Lung (tissue), 12 donors: ENCODE data around the gene NPHS1. TPM values are rescaled to one million over a fixed set of nuclear protein-coding genes. Genes with fewer than 3 reads are reported as not detected.

Source experiments
- ATAC-seq: fragments of 200-7000 bp; cut with Tn5 transposase; one replicate; pipeline ENCODE4 v1.9.1; 2020; ENCODE audit warnings: moderate number of reproducible peaks; ENCODE audit not compliant: insufficient read depth, low FRiP score
- DNase-seq, 3 donors: peaks; one replicate each; pipeline ENCODE4 v3.0.0-alpha.2; 2013 to 2017
- H3K27ac ChIP-seq, 2 donors: one replicate each; pipeline ENCODE4 v1.5.1; 2013; ENCODE audit warnings: mild to moderate bottlenecking in 2 of 2, moderate library complexity in 2 of 2, control low read depth in 1 of 2, inconsistent platforms in 1 of 2, low read depth in 1 of 2, low read length in 1 of 2
- H3K27me3 ChIP-seq, 3 donors: one replicate each; pipeline ENCODE4 v1.5.1; 2013; ENCODE audit warnings: low read length in 2 of 3; ENCODE audit not compliant: control insufficient read depth in 3 of 3, insufficient read depth in 3 of 3
- H3K36me3 ChIP-seq, 4 donors: one replicate each; pipeline ENCODE4 v1.5.1; 2013; ENCODE audit warnings: low read length in 4 of 4, mild to moderate bottlenecking in 1 of 4, moderate library complexity in 1 of 4; ENCODE audit not compliant: control insufficient read depth in 4 of 4, insufficient read depth in 4 of 4
- H3K4me1 ChIP-seq, 5 donors: one replicate each; pipeline ENCODE4 v1.5.1; 2013; ENCODE audit warnings: low read length in 5 of 5, mild to moderate bottlenecking in 2 of 5, moderate library complexity in 1 of 5; ENCODE audit not compliant: control insufficient read depth in 5 of 5, insufficient read depth in 5 of 5
- H3K4me3 ChIP-seq: one replicate; pipeline ENCODE4 v1.5.1; 2013; ENCODE audit warnings: mild to moderate bottlenecking, control low read depth, moderate library complexity
- H3K9ac ChIP-seq, 2 donors: one replicate each; pipeline ENCODE4 v1.5.1; 2013; ENCODE audit warnings: low read length in 2 of 2, control low read depth in 1 of 2; ENCODE audit not compliant: insufficient read depth in 1 of 2
- H3K9me3 ChIP-seq, 4 donors: one replicate each; pipeline ENCODE4 v1.5.1; 2013; ENCODE audit warnings: low read length in 3 of 4, mild to moderate bottlenecking in 1 of 4, moderate library complexity in 1 of 4; ENCODE audit not compliant: control insufficient read depth in 4 of 4, insufficient read depth in 3 of 4
- WGBS, 2 donors: extraction: QIAGEN DNeasy Blood & Tissue Kit; methylation state at CpG; one replicate each; pipeline ENCODE4 v1.1.7; 2013; 5-methylcytosine and 5-hydroxymethylcytosine counted together
- polyA plus RNA-seq, 2 donors: library from polyadenylated mRNA; stranded (reverse); fragments of 200-250 nt; gene quantifications; one replicate each; pipeline ENCODE4 v1.2.1, GENCODE V29; 2013
- total RNA-seq, 2 donors: library from RNA; depleted of rRNA in 1 of 2; stranded (reverse); fragments of >200 nt in 1 of 2; gene quantifications; one replicate each; pipeline ENCODE4 v1.2.1, GENCODE V29; 2014 to 2021
- TF ChIP-seq, protein P1 (sequence below): IDR thresholded peaks from 2 replicates; pipeline ENCODE4 v1.5.1; 2012; ENCODE audit warnings: mild to moderate bottlenecking; ENCODE audit errors: control extremely low read depth, extremely low read depth
- donor health status: control.
- donor health status: control.
- donor health status: Bipolar disorder and iron deficiency.
- donor health status: healthy.
- donor health status: DM: yes; HTN: yes; CAD: no.

NPHS1 gene
- total and polyA plus RNA-seq, 4 donors = 0.02 to 0.23 TPM; not detected in 2

GRCh38 chr19:35807633-35808032 is 44.7 kb downstream of the NPHS1 start:
- no peak overlapping the region for H3K27ac ChIP-seq
- H3K4me1 ChIP-seq = no peaks in the 10 kb centered on the region
- H3K4me3 ChIP-seq = no peak overlapping the region
- DNase-seq (no peak), ATAC-seq (no peak)
- H3K9me3 ChIP-seq = peaks cover 0 to 4% (median 0%) of the 10 kb centered on the region in 4 donors
- H3K27me3 ChIP-seq = peaks cover 0 to 4% (median 0%) of the 10 kb centered on the region in 3 donors
- no peaks in the 10 kb centered on the region for H3K36me3 ChIP-seq
- WGBS, 2 donors = 90 to 94% methylated on average over 5 of the region's 5 CpGs
- TF ChIP-seq, protein P1, sequence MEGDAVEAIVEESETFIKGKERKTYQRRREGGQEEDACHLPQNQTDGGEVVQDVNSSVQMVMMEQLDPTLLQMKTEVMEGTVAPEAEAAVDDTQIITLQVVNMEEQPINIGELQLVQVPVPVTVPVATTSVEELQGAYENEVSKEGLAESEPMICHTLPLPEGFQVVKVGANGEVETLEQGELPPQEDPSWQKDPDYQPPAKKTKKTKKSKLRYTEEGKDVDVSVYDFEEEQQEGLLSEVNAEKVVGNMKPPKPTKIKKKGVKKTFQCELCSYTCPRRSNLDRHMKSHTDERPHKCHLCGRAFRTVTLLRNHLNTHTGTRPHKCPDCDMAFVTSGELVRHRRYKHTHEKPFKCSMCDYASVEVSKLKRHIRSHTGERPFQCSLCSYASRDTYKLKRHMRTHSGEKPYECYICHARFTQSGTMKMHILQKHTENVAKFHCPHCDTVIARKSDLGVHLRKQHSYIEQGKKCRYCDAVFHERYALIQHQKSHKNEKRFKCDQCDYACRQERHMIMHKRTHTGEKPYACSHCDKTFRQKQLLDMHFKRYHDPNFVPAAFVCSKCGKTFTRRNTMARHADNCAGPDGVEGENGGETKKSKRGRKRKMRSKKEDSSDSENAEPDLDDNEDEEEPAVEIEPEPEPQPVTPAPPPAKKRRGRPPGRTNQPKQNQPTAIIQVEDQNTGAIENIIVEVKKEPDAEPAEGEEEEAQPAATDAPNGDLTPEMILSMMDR = no peak
- H3K9ac ChIP-seq = no peak overlapping the region

GRCh38 chr19:35806597-35806996 is 45.7 kb downstream of the NPHS1 start:
- TF ChIP-seq, protein P1 = no peak
- Histone ChIP-seq H3K9ac (no peak overlapping the region), H3K27me3 (peaks cover 0 to 4% (median 0%) of the 10 kb centered on the region in 3 donors), H3K27ac (no peak overlapping the region), H3K9me3 (peaks cover 0 to 6% (median 0%) of the 10 kb centered on the region in 4 donors), H3K4me1 (no peaks in the 10 kb centered on the region), H3K36me3 (no peaks in the 10 kb centered on the region), H3K4me3 (no peak overlapping the region)
- DNase-seq (no peak), ATAC-seq (no peak)
- WGBS, 2 donors = 82 to 93% methylated on average over 18 of the region's 18 CpGs

DNA sequence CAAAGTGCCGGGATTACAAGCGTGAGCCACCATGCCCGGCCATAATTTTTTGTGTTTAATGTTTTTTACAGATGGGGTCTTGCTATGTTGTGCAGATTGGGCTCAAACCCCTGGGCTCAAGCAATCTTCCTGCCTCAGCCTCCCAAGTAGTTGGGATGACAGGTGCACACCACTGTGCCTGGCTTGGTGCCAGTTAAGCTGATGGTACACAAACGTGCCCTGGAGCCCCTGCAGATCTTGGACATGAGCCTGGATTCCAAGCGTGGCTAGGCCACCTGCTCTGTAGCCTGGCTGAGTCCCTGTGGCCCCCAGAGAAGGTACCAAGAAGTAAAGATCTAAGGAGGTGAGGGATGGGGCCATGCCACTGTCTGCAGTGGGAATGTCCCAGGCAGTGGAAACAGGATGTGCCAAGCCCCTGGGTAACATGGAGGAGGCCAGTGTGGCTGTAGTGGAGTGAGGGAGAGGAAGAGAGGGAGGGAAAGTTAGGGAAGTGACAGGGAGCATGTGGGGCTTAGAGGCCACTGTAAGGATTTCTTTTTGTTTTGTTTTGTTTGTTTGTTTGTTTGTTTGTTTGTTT is 46.7 kb downstream of the NPHS1 start:
- ATAC-seq = no peak
- H3K36me3 ChIP-seq = no peaks in the 10 kb centered on the region
- peaks cover 0 to 6% (median 0%) of the 10 kb centered on the region in 4 donors for H3K9me3 ChIP-seq
- no peaks in the 10 kb centered on the region for H3K27me3 ChIP-seq
- 66 to 74% methylated on average over 5 of the region's 5 CpGs for WGBS, 2 donors
- DNase-seq = no peak
- no peak overlapping the region for H3K4me3 ChIP-seq
- no peaks in the 10 kb centered on the region for H3K4me1 ChIP-seq
- TF ChIP-seq, protein P1 = no peak
- H3K27ac ChIP-seq = no peak overlapping the region
- H3K9ac ChIP-seq = no peak overlapping the region

- no peaks in the 10 kb centered on the region for H3K36me3 ChIP-seq
- no peak overlapping the region for H3K9ac ChIP-seq
- DNase-seq = no peak
- H3K4me3 ChIP-seq = no peak overlapping the region
- H3K9me3 ChIP-seq = peaks cover 0 to 8% (median 0%) of the 10 kb centered on the region in 4 donors
- no peak overlapping the region for H3K27ac ChIP-seq
- TF ChIP-seq, protein P1 = no peak
- 65 to 71% methylated on average over 3 of the region's 3 CpGs for WGBS, 2 donors
- peaks cover 0 to 6% (median 4%) of the 10 kb centered on the region in 3 donors for H3K27me3 ChIP-seq
- ATAC-seq = no peak
- H3K4me1 ChIP-seq = peaks cover 0 to 4% (median 0%) of the 10 kb centered on the region in 5 donors
Measured at GRCh38 chr19:35801828-35802227, 50.5 kb downstream of the NPHS1 start.
